ENCODE results near the gene BRI3.

GRCh38 chr7:98235901-98236300 lies 45.6 kb upstream of the BRI3 start:
- TF ChIP-seq POLR2AphosphoS5 (IDR thresholded peaks at IDR 0.05; ENCODE audit: low read depth, low read length) (no peak), POLR2A (IDR thresholded peaks at IDR 0.05; ENCODE audit: low read depth, low read length) (no peak), TAF1 (IDR thresholded peaks at IDR 0.05; ENCODE audit: low read depth, low read length) (no peak), SPI1 (IDR thresholded peaks at IDR 0.05; ENCODE audit: low read depth, low read length) (no peak), PAX5 (IDR thresholded peaks at IDR 0.05; ENCODE audit: insufficient read depth, low read length, severe bottlenecking) (no peak), POU2F2 (IDR thresholded peaks at IDR 0.05; ENCODE audit: low read depth, low read length) (no peak)

Measured in GM12891 (cell line).